GM21447 (cell line): ENCODE data around the gene MCC.

Source experiments
- ATAC-seq: cut with Tn5 transposase; IDR thresholded peaks from one replicate; pipeline ENCODE4 v1.9.1; 2021; ENCODE audit not compliant: unreplicated experiment

The MCC gene

GRCh38 chr5:113230711-113231652, 257.3 kb downstream of the MCC start:
- no peak for ATAC-seq

GRCh38 chr5:113227798-113228197, 260.5 kb downstream of the MCC start:
- ATAC-seq, result no peak

GRCh38 chr5:113226116-113226736, 262.0 kb downstream of the MCC start:
- no peak for ATAC-seq

- no peak for ATAC-seq
These were observed 263.0 kb downstream of the MCC start for GRCh38 chr5:113225259-113225658.

GRCh38 chr5:113224605-113225065, 263.6 kb downstream of the MCC start:
- no peak for ATAC-seq

GRCh38 chr5:113223831-113224604, 264.2 kb downstream of the MCC start:
- ATAC-seq, result no peak

- no peak for ATAC-seq
These were observed 264.9 kb downstream of the MCC start for GRCh38 chr5:113223315-113223714.

GRCh38 chr5:113221294-113222176, 266.7 kb downstream of the MCC start:
- ATAC-seq, result no peak

- no peak for ATAC-seq
These were observed 268.6 kb downstream of the MCC start for GRCh38 chr5:113219695-113220094.

GRCh38 chr5:113218906-113219517, 269.2 kb downstream of the MCC start:
- ATAC-seq, result no peak

GRCh38 chr5:113218200-113218599, 270.1 kb downstream of the MCC start:
- ATAC-seq, result no peak

GRCh38 chr5:113217619-113218184, 270.6 kb downstream of the MCC start:
- no peak for ATAC-seq

- no peak for ATAC-seq
These were observed 271.7 kb downstream of the MCC start for GRCh38 chr5:113216545-113216944.

- no peak for ATAC-seq
These were observed 272.7 kb downstream of the MCC start for GRCh38 chr5:113215401-113216060.

- no peak for ATAC-seq
These were observed 273.5 kb downstream of the MCC start for GRCh38 chr5:113214606-113215323.

- ATAC-seq, result no peak
These were observed 274.5 kb downstream of the MCC start for GRCh38 chr5:113213551-113214425.

GRCh38 chr5:113212244-113212920, 275.9 kb downstream of the MCC start:
- ATAC-seq, result no peak
